HG03460 (cell line): ENCODE measurements around the gene SPDEF.

Experiments used
- ATAC-seq: cut with Tn5 transposase; IDR thresholded peaks from one replicate; pipeline ENCODE4 v1.9.1; 2021; ENCODE audit not compliant: unreplicated experiment

SPDEF gene

DNA sequence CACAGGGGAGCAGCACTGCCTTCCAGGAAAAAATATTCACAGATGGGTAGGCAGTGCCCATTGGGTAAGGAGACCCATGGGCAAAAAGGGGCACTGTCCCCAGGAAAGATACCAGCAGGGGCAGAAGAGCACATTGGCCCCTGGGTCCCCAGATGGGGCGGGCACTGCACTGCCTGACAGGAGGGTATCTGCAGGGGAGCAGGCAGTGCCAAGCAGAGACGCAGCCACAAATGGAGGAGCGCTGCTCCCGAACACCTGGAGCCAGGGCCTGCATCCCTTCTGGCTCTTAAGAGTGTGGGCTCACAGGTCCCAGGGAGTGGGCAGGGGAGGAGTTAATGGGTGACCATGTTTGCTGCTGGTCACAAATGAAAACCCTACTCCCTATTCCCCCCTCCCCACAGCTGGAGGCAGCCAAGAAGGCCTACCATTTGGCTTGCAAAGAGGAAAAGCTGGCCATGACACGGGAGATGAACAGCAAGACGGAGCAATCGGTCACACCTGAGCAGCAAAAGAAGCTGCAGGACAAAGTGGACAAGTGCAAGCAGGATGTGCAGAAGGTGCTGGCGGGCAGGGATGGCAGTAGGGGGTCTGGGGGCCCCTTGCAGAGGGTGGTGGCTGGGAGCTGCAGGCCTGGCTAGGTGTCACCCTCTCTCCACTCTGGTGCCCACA lies 27.0 kb downstream of the SPDEF start:
- no peak for ATAC-seq

DNA sequence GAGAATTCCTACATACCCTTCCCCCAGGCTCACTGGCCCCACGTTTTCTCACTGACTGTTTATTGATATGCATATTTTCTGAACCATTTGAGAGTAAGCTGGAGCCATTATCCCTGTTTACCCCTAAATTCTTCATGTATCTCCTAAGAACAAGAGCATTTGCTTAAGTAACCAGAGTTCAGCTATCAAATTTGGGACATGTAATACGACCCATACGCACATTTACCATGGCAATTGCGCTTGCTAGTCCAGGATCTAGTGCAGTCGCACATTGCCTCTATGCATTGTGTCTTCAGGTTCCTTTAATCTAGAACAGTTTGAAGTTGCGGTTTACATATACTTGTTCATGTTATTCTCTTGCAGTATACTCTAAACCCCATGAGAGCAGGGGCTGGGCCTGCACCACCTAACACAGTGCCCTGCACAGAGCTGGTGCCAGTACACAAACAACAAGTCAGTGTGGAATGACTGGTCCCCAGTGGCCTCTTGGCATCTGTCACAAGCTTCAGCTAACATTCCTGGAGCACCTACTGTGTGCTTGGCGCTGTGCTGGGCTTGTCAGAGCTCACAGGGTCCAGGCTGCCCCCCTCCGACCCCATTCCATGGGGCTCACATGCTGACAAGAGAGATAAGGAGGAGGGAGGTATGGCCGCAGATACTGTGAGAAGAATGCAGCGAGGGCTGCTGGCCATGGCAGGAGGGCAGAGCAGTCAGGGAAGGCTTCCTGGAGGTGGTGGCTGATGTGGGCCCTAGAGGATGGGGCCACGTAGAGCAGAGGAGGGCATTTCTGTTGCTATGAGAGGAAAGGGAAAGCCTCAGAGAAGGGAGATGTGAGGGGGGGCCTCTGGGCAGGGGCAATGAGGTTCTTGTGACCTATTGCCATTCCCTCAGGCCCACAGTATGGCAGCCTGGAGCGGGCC lies 28.1 kb downstream of the SPDEF start:
- ATAC-seq, result no peak

GRCh38 chr6:34526992-34527728 lies 29.0 kb downstream of the SPDEF start:
- peak; percentile 88 for ATAC-seq

DNA sequence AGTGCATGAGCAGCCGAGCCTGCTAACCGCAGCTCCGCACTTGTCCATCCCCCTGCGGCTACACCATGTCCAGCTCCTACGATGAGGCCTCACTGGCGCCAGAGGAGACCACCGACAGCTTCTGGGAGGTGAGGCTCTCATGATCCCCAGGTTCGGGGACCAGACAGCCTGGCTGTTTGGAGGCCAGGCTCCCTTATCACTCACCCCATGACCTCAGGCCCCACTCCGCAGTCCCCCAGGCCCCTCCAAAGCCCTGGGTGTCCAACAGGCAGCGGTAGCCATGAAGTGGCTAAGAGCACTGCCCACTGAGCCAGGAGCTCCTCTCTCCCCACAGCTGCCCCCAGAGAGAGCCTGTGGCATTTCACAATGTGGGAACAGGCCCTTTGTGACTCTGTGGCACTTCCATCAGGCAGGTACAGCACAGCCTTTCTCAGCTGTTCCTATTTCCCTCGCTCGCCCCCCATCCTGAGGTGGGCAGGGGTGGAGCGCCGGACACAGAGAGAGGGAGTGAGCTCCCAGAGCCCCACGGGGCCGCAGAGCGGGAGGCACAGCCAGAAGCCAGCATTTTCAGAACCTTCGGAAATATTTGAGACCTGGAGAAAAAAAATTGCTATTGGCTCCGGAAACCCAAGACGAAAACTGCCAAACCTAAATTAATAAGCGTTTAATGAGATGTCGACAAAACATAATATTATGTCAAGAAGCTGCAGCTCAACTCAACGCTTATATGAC lies 29.7 kb downstream of the SPDEF start:
- ATAC-seq, result no peak

DNA sequence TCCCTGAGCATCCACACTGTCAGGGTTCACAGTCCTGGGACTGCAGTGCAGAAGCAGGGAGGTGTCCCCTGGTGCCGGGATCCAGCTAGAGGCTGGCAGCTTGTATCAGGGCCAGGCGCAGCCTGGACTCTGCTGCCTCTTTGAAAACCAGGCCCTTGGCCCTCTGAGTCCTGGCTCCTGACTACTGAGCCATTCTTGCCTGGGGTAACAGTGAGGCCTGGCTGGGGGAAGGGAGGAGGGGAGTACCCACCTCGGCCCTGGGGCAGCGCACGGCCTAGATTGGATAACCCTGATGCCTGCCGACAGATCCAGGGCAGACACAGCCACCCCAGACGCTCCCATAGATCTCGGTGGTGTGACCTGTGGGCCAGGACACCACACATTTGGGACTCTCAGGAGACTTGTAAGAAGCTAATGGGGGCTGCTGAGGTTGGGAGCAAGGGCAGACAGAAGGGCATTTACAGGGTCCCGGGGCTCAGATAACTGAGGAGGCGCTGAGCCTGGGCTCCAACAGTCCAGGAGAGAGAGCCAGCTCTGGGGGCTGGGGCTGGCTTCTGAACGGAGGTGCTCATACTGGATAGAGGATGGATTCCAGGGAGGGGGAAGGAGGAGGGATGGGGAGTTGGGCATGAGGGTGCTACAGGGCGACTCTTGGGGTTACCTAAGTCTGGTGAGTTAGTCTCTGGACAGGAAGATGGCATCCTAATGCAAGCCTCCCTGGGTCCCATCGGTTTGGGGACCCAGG lies 30.5 kb downstream of the SPDEF start:
- ATAC-seq, result no peak

DNA sequence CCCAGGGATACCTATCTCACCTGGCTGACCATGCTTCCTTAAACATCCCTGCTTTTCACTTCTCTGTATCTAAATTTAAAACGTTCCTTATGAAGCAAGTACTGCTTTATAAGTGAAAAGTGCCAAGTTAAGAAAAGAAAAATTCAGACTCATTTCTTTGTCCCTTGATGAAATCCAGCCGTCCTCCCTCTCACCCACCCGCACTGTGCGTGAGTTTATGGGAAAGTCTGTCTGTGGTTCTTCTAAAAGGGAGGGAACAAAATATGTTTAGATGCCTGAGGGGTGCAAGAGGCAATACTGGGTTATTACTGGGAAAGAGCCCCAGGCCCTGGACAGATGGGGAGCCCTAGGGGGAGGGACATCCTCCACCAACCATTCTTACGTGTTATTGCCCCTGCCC lies 31.2 kb downstream of the SPDEF start:
- ATAC-seq, result no peak

GRCh38 chr6:34524499-34524898 lies 31.6 kb downstream of the SPDEF start:
- no peak for ATAC-seq

DNA sequence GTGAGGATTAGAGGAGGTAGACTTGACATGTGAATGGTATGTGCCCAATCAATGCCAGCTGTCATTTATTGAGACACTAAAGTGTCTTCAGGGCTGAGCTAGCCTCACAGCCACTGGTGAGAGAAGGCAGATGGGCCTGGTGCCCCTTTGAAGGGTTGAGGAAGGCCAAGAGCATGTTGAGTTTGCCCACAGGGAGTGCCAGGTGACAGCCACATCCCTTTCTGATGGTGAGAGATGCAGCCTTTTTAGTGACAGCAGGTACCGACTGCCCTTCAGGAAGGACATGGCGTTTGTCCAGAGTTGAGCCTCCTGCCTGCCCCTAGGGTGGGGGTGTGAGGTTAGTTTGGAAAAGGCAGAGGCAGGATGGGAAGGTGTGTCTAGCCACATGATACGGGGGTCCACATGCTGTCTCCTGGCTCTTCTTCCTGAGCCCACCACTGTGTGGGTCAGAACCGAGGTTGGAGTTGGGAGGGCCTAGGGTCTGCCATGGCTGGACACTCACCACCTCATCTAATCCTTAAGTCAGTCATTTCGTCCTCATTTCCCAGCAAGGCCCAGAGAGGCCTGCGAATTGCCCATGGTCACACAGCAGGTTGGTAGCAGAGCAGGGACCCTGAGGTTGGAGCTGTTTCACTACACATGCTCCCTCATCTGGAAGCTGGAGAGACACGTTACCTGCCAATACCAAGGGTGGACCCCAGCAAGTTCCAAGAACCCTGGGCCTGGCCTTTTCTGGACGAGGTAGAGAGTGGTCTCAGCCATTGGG lies 32.5 kb downstream of the SPDEF start:
- ATAC-seq, result no peak

- no peak for ATAC-seq
Observed at GRCh38 chr6:34522761-34523160, 33.4 kb downstream of the SPDEF start.

DNA sequence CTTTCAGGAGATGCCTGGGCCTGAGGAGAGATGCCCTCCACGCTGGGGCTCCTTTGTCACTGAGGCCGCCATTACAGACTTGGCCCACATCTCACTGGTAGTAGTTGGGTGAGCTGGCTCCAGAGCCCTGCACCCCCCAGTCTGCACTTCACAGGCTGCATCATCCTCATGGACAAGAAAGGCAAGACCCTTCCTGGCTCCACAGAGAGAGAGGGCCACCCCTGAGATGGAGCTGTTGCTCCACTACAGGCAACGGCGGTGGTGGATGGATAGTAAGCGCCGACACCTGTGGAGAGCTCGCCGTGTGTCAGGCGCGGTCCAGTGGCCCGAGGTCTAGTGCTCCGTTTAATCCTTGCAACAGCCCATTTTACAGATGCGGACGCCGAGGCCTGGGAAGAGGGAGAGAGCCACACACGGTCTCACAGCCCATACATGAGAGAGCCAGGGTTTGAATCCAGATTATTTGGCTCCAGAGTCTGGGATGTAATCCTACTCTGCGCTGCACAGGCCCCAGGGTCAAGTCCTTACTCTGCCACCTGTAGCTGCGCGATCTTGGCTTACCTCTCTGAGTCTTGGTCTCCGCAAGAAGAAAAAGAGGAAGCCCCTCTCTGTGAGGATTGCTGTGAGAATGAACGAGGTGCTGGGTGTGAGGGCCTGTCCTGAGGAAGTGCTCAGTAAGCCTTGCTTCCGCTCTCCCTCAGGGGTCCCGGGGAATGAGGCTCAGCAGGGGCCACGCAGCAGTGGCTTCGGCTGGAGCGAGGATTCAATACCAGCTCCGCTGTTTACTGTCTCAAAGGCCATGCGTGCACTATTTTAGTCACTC lies 34.5 kb downstream of the SPDEF start:
- ATAC-seq, result no peak

DNA sequence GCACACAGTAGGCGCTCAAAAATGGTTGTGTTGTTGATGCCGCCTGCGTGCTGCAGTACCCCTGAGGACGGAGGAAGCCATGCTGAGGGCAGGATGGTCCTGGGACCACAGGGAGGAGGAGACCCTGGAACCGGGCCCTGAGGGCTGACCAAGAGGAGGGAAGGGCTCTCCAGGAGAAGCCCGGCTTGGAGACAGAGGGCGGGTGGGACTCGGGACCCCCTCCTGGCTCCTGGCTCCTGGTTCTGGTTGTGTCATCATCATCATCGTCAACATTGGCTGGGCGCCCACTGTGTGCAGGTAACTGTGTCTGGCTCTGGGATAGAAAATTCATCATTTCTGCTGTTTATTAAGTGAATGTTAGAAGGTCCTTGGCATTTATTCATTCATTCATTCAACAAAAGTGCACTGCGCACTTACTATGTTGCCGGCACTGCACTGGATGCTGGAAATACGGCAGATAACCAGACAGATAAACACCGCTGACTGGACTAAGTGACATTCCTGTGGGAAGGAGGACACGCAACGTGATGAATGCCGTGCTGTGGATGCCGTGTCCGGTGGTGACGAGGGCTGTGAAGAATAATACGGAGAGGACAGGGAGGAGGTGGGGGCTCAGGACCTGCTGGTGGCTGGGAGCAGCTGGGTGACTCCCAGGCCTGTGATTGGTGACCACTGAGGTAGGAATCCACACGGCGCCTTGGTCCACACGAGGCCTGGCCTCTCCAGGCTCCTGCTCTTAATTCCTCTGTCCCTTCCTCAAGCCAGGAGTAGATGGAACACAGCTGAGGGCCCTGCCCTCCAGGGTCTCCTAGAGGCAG lies 35.3 kb downstream of the SPDEF start:
- no peak for ATAC-seq

GRCh38 chr6:34519971-34520644 lies 36.0 kb downstream of the SPDEF start:
- ATAC-seq, result no peak

GRCh38 chr6:34518669-34519365 lies 37.3 kb downstream of the SPDEF start:
- no peak for ATAC-seq

DNA sequence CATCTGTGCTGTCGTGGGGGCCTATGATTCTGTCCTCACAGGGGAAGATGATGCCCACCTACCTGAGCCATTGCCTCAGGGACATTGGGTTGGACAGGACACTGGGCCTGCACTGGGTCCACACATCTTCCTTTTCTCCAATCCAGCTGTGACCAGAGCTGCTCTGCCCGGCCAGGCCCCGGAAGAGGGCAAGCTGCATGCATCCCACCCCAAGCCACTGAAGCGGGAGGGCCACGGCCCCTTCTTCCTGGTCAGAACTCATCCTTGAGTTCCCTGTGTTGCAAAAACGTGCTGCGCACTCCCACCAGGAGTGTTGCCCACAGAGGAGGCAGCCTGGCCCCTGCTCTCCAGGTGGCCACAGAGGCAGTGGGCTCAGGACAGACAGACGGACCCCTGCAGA lies 38.2 kb downstream of the SPDEF start:
- no peak for ATAC-seq

- no peak for ATAC-seq
Observed at GRCh38 chr6:34517461-34517881, 38.7 kb downstream of the SPDEF start.

- no peak for ATAC-seq
Observed at GRCh38 chr6:34516391-34517324, 39.5 kb downstream of the SPDEF start.
